HEK293 (cell line): ENCODE results near the gene TNFSF4.

Source experiments
- CTCF ChIP-seq: fragments of 450-650 bp; formaldehyde crosslinking; IDR thresholded peaks from 2 replicates; pipeline ENCODE4 v1.5.1; 2016; ENCODE audit warnings: missing biosample characterization, missing genetic modification characterization
- OSR2 ChIP-seq: fragments of 450-650 bp; formaldehyde crosslinking; IDR thresholded peaks from 2 replicates; pipeline ENCODE4 v1.5.1; 2016; ENCODE audit warnings: missing biosample characterization, missing genetic modification characterization
- ZNF24 ChIP-seq: fragments of 450-650 bp; formaldehyde crosslinking; IDR thresholded peaks from 2 replicates; pipeline ENCODE4 v1.5.1; 2016; ENCODE audit warnings: missing biosample characterization, missing genetic modification characterization

- no peak for TF ChIP-seq OSR2 (tag by site-specific recombination)
- TF ChIP-seq CTCF (tag by site-specific recombination) = no peak
- TF ChIP-seq ZNF24 (tag by site-specific recombination) = no peak
These were observed 42.4 kb downstream of the TNFSF4 start for GRCh38 chr1:173164686-173165085.
